ENCODE data around the gene SLC35F1.

SLC35F1 gene

GRCh38 chr6:118122801-118123200 is 215.7 kb downstream of the SLC35F1 start:
- DNase-seq (ENCODE audit: low spot score), result no peak

- no peak for DNase-seq (ENCODE audit: low spot score)
These were observed 216.5 kb downstream of the SLC35F1 start for GRCh38 chr6:118123503-118124037.

DNA sequence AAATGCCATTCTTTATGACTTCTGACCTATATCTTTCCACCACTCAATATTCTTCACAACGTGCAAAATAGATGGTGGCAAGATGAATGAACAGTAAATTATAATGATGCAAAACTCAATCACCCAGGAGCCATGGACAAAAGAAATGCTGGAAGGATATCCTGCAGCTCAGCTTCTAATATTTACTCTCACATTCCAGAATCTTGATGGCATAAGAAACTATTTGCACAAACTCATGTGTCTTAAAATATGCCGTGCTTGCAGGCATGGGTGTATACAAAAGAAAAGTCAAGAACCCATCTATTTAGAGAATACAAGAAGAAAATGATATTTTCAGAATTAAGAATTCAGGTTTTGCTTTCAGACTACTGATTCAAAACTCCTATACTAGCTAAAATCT is 217.8 kb downstream of the SLC35F1 start:
- no peak for DNase-seq (ENCODE audit: low spot score)

GRCh38 chr6:118128755-118129154 is 221.7 kb downstream of the SLC35F1 start:
- DNase-seq (ENCODE audit: low spot score), result no peak

DNA sequence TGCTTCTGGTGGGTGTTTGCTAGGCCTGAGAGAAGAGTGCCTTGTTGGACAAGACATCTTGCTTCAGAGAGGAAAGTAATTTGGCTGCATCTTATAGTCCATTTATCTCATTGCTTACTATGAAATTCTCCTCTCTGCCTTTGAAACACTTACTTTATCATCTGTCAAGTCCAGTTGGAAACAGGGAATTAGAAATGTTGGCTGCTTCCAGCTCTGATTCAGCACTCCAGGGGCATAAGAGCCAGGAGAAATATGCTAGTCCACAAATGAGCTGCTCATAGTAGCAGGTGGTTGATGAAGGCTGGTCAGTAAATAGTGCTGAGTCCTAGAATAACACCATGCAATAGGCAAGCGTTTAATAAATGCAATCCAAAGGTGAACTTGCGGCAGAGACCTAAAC is 227.1 kb downstream of the SLC35F1 start:
- no peak for DNase-seq (ENCODE audit: low spot score)

- DNase-seq (ENCODE audit: low spot score), result no peak
These were observed 227.7 kb downstream of the SLC35F1 start for GRCh38 chr6:118134736-118135135.

- no peak for DNase-seq (ENCODE audit: low spot score)
These were observed 228.3 kb downstream of the SLC35F1 start for GRCh38 chr6:118135371-118135770.

DNA sequence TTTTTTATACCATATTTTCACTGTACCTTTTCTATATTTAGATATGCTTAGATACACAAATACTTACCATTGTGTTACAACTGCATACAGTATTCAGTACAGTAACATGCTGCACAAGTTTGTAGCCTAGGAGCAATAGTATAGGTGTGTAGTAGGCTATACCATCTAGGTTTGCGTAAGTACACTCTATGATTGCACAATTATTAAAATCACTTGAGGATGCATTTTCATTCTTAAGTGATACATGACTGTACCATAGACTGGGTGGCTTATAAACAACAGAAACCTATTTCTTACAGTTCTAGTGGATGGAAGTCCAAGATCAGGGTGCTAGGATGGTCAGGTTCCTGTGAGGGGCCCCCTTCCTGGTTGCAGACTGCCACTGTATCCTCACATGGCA is 234.1 kb downstream of the SLC35F1 start:
- DNase-seq (ENCODE audit: low spot score), result no peak

- no peak for DNase-seq (ENCODE audit: low spot score)
These were observed 239.5 kb downstream of the SLC35F1 start for GRCh38 chr6:118146584-118146983.

- DNase-seq (ENCODE audit: low spot score), result no peak
These were observed 240.4 kb downstream of the SLC35F1 start for GRCh38 chr6:118147511-118147910.

DNA sequence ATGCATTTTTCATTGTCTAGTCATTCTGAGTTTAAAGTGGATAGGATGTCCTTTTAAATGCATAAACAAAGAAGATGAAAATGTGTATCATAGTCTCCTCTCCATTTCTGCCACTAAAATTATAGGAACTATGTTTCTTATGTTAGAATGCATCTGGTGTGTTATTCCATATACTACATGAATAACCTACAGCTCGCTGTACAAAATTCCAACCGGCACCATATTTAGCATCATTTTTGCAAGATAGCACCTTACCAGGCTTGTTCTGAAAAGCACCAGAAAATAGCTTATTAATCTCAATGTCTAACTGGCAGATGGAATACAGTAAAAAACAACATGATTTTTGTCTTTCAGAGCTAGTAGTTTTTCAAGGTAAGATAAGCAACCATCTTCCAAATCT is 241.5 kb downstream of the SLC35F1 start:
- no peak for DNase-seq (ENCODE audit: low spot score)

GRCh38 chr6:118152524-118152923 is 245.5 kb downstream of the SLC35F1 start:
- DNase-seq (ENCODE audit: low spot score), result no peak

DNA sequence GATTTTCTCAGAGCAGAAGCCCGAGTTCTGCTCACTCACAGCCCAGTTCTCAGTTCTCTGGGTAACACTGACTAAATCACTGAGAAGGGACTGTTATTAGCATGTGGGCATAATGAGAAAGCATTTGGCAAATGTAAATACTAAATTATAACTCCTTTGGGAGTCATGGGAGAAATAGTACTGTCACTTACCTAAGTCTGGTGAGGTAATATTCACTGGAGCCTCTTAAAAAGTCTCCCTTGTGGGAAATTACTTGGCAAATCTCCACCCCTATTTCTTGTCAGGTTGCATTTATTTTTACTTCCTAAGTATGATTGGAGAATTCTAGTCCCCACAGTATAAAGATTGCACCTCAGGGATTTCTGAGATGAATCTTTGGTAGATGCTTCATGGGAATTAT is 254.3 kb downstream of the SLC35F1 start:
- DNase-seq (ENCODE audit: low spot score), result no peak

GRCh38 chr6:118163542-118163941 is 256.5 kb downstream of the SLC35F1 start:
- no peak for DNase-seq (ENCODE audit: low spot score)

GRCh38 chr6:118165500-118165899 is 258.4 kb downstream of the SLC35F1 start:
- no peak for DNase-seq (ENCODE audit: low spot score)

GRCh38 chr6:118168421-118168820 is 261.4 kb downstream of the SLC35F1 start:
- DNase-seq (ENCODE audit: low spot score), result no peak

DNA sequence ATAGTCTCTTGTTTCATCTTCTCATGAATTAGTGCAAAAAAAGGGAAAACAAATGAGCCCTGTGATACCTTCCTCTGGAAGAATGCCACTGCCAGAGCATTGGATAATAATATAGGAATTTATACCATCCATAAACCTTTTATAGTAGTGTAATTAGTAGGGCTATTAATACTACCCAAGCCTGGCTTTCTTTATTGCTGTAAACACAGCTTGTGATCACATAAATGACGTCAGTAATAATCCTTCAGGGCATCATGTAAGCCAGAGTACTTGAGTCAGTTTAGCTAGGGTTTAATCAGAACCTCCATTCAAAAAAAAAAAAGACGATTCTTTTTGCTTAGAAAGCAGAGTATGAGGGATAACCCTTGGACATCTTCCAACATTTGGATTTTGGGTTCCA is 264.8 kb downstream of the SLC35F1 start:
- no peak for DNase-seq (ENCODE audit: low spot score)

DNA sequence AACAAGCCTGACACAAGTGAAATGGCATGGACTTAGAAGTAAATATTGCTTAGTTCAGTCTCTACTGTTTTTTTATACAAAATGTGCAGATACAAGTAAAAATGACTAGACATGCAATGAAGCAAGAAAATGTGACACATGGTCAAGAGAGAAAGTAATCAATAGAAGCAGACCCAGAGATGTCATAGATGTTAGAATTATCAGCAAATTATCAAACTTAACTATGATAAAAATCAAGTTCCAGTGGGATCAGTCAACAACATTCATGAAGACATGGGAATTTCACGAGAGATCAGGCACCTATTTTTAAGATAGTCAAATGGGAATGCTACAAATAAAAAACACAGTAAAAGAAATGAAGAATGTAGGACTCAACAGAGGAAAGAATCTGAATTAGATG is 267.0 kb downstream of the SLC35F1 start:
- DNase-seq (ENCODE audit: low spot score), result no peak

DNA sequence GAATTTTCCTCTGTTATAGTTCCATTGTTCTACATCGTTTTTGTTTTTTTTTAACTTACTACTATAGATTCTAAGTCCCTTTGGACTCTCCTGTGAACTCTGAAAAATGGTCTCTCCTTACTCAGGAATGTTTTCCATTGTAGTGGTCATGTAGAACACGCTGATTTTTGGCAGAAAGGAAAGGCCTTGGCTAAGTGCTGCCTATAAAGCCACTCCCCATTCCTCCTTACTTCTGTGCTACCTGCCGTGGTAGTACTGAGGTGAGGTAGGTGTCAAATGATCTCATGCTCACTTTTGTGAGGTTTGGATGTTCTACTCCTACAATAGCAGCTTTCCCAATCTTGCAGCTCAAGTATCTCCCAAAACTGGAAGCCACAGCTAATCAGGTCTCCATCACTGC is 270.7 kb downstream of the SLC35F1 start:
- no peak for DNase-seq (ENCODE audit: low spot score)

DNA sequence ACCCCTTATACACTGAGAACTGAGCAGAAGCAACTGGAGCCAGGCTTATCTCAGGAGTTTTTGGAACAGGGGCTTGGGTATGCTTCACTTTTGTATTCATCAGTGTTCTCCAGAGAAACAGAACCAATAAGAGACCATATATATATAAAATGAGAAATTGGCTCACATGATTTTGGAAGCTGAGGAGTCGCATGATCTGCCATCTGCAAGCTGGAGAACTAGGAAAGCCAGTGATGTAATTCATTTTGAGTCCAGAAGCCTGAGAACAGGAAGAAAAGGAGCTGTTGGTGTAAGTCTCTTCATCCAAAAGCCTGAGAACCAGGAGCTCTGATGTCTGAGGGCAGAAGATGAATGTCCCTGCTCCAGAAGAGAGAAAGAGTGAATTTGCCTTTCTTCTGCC is 272.0 kb downstream of the SLC35F1 start:
- DNase-seq (ENCODE audit: low spot score), result no peak

- DNase-seq (ENCODE audit: low spot score), result no peak
These were observed 279.9 kb downstream of the SLC35F1 start for GRCh38 chr6:118186672-118187567.

DNA sequence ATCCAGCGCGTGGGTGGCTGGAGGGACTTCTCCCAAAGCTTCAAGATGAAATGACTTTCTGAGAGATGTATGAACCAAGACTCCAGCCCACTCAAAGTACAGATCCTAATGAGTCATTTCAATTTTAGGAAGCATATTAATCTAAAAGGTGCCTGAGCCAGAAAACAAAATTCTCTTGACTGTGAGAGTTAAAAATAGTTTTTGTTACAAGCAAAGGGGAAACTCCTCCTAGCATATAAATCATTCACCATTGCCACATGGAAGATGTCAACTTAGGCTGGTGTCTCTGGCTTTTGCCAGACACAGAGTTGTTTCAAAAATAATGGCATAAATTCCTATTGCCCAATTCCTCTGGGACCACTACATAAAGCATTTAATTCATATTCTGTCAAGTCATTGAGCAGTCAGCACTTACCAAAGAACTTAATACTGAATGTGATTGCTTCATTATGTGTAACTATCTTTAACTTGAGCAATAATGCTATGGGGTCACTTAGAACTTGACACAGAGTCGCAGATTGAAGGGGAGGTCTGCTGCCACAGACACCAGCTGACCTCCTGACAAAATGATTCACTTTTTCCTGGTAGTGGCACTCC is 280.6 kb downstream of the SLC35F1 start:
- no peak for DNase-seq (ENCODE audit: low spot score)

DNA sequence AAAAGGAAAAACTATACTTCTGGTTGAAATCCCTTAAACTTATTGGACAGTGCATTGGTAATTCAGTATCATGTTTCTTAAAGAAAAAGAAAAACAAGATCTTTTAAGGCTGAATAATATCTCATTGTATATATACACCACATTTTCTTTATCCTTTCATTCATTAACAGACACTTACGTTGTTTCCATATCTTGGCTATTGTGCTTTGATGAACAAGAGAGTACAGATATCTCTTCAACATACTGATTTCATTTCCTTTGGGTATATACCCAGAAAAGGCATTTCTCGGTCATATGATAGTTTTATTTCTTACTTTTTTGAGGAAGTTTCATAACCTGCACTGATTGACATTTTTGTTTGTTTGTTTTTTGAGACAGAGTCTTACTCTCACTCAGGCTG is 281.5 kb downstream of the SLC35F1 start:
- DNase-seq (ENCODE audit: low spot score), result no peak

Measured in SW480 (cell line).